ENCODE results near the gene CDH24. TPM values are rescaled to one million over a fixed set of nuclear protein-coding genes. Genes with fewer than 3 reads are reported as not detected.
A peak's percentile ranks its signal among the peaks of the same experiment; 100 is the strongest.

Gene CDH24
- total and polyA plus RNA-seq, 9 of the 15 experiments (the other 6 are each of a cell fraction or from before 2014, with no cell fraction given), result 0.04 to 16.2 (median 4.9) TPM

DNA sequence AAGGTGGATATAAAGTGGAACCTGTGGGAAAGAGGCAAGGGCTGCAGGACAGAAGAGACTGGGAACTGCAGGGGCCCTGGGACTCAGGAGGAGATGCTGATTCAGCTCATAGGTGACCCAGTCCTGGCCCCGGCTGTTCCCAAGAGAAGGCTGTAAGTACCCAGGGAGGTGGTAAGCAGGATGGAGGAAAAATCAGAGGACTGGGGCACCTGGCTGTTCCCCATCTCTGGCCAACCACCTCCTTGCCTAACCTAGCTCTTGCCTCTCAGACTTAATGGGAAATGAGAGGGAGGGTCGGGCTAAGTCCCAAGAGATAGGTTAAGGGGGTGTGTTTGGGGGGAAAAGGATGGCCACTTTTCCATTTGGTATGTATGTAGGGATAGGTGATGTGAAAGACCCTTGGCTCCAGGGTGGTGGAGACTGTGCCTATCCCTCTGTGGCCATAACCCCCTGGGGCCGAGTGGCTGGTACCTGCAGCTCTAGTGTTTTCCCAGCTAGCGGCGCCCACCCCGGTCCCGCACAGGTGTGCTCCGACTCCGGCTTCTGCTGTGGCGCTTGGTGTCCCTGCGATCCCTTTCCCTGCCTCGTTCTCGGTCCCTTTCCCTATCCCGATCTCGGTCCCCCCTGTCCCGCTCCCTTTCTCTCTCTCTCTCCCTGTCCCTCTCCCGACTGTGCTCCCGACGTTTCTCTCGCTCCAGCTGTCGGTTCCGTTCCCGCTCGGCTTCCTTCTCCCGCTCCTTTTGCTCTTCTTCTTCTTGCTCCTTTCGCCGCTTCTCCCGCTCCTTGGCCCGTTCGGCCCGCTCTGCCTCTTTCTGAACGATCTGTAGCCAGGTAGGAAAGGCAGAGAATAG is 1.6 kb upstream of the CDH24 start (continued):
- TF ChIP-seq ZKSCAN1 (IDR thresholded peaks at IDR 0.05; ENCODE audit: low read depth, low read length) (no peak), MYC (IDR thresholded peaks at IDR 0.05; ENCODE audit: low read depth, low read length) (no peak), MYC (CRISPR knock-in tag; IDR thresholded peaks at IDR 0.05; ENCODE audit: borderline replicate concordance, low read depth) (no peak)

DNA sequence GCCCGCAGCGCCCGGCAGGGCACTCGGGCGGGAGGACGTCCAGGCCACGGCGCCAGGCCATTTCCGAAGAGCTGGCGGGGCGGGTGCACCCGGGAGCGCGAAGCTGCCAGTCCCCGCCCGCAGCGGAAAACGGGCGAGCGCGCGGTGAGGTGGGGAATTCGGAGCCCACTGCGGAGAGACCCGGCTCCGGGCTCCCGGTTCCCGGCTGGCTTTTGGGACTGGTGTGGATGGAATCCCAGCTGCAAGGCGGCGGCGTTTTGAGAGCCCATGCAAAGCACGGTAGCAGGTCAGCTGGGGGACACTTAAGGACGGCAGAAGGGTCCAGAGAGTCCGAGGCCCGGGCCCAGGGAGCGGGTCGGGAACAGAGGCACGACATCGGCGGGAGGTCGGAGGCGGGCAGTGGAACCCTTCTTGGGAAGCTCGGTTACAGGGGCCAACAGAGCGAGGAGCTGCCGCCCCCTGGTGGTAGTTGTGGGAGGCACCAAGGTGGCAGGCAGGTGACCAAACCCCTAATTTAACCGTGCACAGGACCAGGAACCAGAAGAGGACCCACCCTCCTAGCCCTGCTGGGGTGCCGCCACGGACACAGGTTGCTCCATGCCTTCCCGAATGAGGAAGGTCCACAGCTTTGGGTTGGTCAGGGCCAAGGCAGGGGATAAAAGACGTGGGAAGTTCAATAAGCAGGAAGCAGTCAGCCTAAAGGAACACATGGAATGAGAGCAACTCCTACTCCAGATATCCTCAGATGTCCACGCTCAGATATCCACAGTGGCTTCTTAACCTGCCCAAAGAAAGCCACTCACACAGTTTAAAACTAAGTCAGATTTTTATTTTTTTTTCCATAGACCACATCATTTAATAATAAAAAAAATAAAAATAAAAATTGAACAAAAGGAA is 685 bp upstream of the CDH24 start:
- WGBS (ENCODE audit: insufficient coverage, low coverage, missing lambda C conversion rate), result 2% methylated on average over 43 of the region's 51 CpGs
- Histone ChIP-seq H3K9ac (ENCODE audit: insufficient read depth in 1 of 2, low read depth in 2 of 2, low read length in 2 of 2) (peak overlapping the region; percentile 63 to 91; a peak in 3 of 4 replicates), H4K20me1 (replicated peaks; ENCODE audit: control insufficient read depth, insufficient read depth, low read length) (0 out of 2 replicates have a peak, but pooled peaks cover 2% of the 10 kb centered on the region), H3K9me3 (replicated peaks; ENCODE audit: control insufficient read depth, insufficient read depth, low read depth, low read length) (no peaks in the 10 kb centered on the region), H3K27me3 (ENCODE audit: control insufficient read depth in 2 of 2, insufficient read depth in 2 of 2, low read length in 2 of 2) (no peaks in the 10 kb centered on the region), H3K4me2 (ENCODE audit: insufficient read depth, low read length) (peak overlapping the region; percentile 74), H3K36me3 (ENCODE audit: control insufficient read depth, insufficient read depth, low read length) (peaks cover 42% of the 10 kb centered on the region), H2AFZ (ENCODE audit: low read depth, low read length) (peak overlapping the region; percentile 82), H3K4me3 (peak overlapping the region; percentile 69), H3K9me1 (ENCODE audit: control insufficient read depth, insufficient read depth, low read length) (no peaks in the 10 kb centered on the region), H3K79me2 (ENCODE audit: control insufficient read depth, insufficient read depth, low read length) (no peaks in the 10 kb centered on the region; the same call in 2 of the 3 replicates), H3K27ac (ENCODE audit: extremely low read depth, low read depth, low read length) (peak overlapping the region; percentile 64), H3K4me1 (replicated peaks in 1 of 2; ENCODE audit: control insufficient read depth in 2 of 2, insufficient read depth in 2 of 2, low read length in 2 of 2) (peaks cover 11 to 45% of the 10 kb centered on the region in 2 experiments)
- intact Hi-C loops (cut with micrococcal nuclease), result loop anchor here (1.0 kb wide), 3 partner anchors 72 to 129 kb away; partner anchors contain the start of gene PRMT5
- no TSS peak for BruUV-seq (replicated peaks)
- in situ Hi-C loops (cut with MboI), result no loop called here
- POLR2A ChIA-PET, result interaction anchor here (0.6 to 2.9 kb wide), 22 partner anchors 10 to 262 kb away, joined by 3 to 23 read pairs (median 4); partner anchors contain the start of genes ACIN1, AJUBA, C14orf119 and PRMT5
- peak; percentile 83 for ATAC-seq
- DNase-seq (ENCODE audit: extremely low read depth in 1 of 4, low spot score in 3 of 4), result peak; percentile 78 to 94 (median 84)
- FAIRE-seq, result peak; percentile 79
- CTCF ChIA-PET (ENCODE audit: low intra/inter-chr PET ratio), result interaction anchor here (0.7 to 9.2 kb wide), 8 partner anchors 11 to 128 kb away, joined by 4 to 141 read pairs (median 9); no protein-coding TSS in a partner anchor
- TF ChIP-seq YBX1 (IDR thresholded peaks at IDR 0.05) (no peak), TGIF2 (CRISPR knock-in tag; IDR thresholded peaks at IDR 0.05) (no peak), ZNF263 (CRISPR knock-in tag; IDR thresholded peaks at IDR 0.05; ENCODE audit: borderline replicate concordance) (0 out of 2 replicates have a peak, but pooled peaks have one; percentile 15), DACH1 (IDR thresholded peaks at IDR 0.05; ENCODE audit: partially characterized antibody) (no peak), RAD21 (CRISPR knock-in tag; conservative IDR thresholded peaks at IDR 0.05 in 1 of 2, IDR thresholded peaks at IDR 0.05 in 1 of 2) (peak; percentile 85 to 89), FOXA1 (IDR thresholded peaks at IDR 0.05; ENCODE audit: borderline replicate concordance) (no peak), ZSCAN29 (IDR thresholded peaks at IDR 0.05) (peak; percentile 22; the same call in 1 of the 2 replicates), ETS1 (conservative IDR thresholded peaks at IDR 0.05; ENCODE audit: control insufficient read depth, low read depth, low read length) (no peak), ZNF121 (CRISPR knock-in tag; conservative IDR thresholded peaks at IDR 0.05) (0 out of 2 replicates have a peak, but pooled peaks have one; percentile 4), HLTF (IDR thresholded peaks at IDR 0.05) (peak; percentile 87; the same call in 1 of the 2 replicates), ZNF75A (CRISPR knock-in tag; IDR thresholded peaks at IDR 0.05) (no peak), TAF9B (IDR thresholded peaks at IDR 0.05; ENCODE audit: partially characterized antibody) (no peak), EGR1 (conservative IDR thresholded peaks at IDR 0.05) (peak; percentile 15; the same call in 1 of the 2 replicates)
- TF ChIP-seq, protein P1, sequence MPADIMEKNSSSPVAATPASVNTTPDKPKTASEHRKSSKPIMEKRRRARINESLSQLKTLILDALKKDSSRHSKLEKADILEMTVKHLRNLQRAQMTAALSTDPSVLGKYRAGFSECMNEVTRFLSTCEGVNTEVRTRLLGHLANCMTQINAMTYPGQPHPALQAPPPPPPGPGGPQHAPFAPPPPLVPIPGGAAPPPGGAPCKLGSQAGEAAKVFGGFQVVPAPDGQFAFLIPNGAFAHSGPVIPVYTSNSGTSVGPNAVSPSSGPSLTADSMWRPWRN (IDR thresholded peaks at IDR 0.05; ENCODE audit: low read depth), result no peak
